Esophagus squamous epithelium (tissue), 5 donors: ENCODE measurements around the gene BPGM. TPM values are rescaled to one million over a fixed set of nuclear protein-coding genes. Genes with fewer than 3 reads are reported as not detected.
A peak's percentile ranks its signal among the peaks of the same experiment; 100 is the strongest.

Source experiments
- DNase-seq: peaks from one replicate; lab custom pipeline; 2025; lab: John Stamatoyannopoulos, UW
- H3K27ac ChIP-seq, 4 donors: fragments of 200-600 bp; sonication (generic); one replicate each; pipeline ENCODE4 v1.5.1; 2016 to 2019; ENCODE audit warnings: mild to moderate bottlenecking in 1 of 4
- H3K27me3 ChIP-seq, 4 donors: fragments of 200-600 bp; sonication (generic); 1 replicate in 3 of 4; 2 replicates in 1 of 4; pipeline versions ENCODE4 v1.5.1 to v1.6.0; 2017 to 2021; ENCODE audit warnings: antibody characterized with exemption in 1 of 4
- H3K36me3 ChIP-seq, 3 donors: fragments of 200-600 bp; sonication (generic); one replicate each; pipeline ENCODE4 v1.5.1; 2016 to 2019
- H3K4me1 ChIP-seq, 3 donors: fragments of 200-600 bp; sonication (generic); one replicate each; pipeline ENCODE4 v1.5.1; 2017 to 2019
- H3K4me3 ChIP-seq, 4 donors: fragments of 200-600 bp; sonication (generic); 1 replicate in 3 of 4; 2 replicates in 1 of 4; pipeline ENCODE4 v1.5.1; 2016 to 2019; ENCODE audit warnings: mild to moderate bottlenecking in 2 of 4, moderate library complexity in 1 of 4
- H3K9me3 ChIP-seq, 3 donors: fragments of 200-600 bp; sonication (generic); one replicate each; pipeline ENCODE4 v1.5.1; 2016 to 2019
- CTCF ChIP-seq, 6 experiments: fragments of 450-650 bp in 4 of 6; fragments of 200-600 bp in 2 of 6; sonication (generic) in 2 of 6; IDR thresholded peaks; one replicate each; pipeline ENCODE4 v1.5.1; 2016 to 2019; ENCODE audit warnings: antibody characterized with exemption in 6 of 6, mild to moderate bottlenecking in 4 of 6, moderate library complexity in 4 of 6
- POLR2A ChIP-seq, 4 donors: fragments of 450-650 bp; IDR thresholded peaks; one replicate each; pipeline ENCODE4 v1.6.1; 2017; ENCODE audit warnings: antibody characterized with exemption in 4 of 4, mild to moderate bottlenecking in 4 of 4, moderate library complexity in 3 of 4
- WGBS, 2 donors: methylation state at CpG; one replicate each; pipeline ENCODE4 v1.1.5; 2018; 5-methylcytosine and 5-hydroxymethylcytosine counted together
- intact Hi-C: fragments of 100-400 bp; cut with DNase I; formaldehyde crosslinking; loops from one replicate; pipeline ENCODE4 v1.15.0; 2022
- total RNA-seq, 4 donors: library from RNA; depleted of rRNA; stranded (reverse); fragments of >200 nt; gene quantifications; one replicate each; pipeline ENCODE4 v1.1.0, GENCODE V29; 2016
- donor health status: DM: yes; HTN: yes; CAD: no.

BPGM gene
- total RNA-seq, 4 donors from 2014 or later, result 4.4 to 16.8 (median 11.3) TPM

- TF ChIP-seq POLR2A (IDR thresholded peaks at IDR 0.05) (no peak), CTCF (IDR thresholded peaks at IDR 0.05) (peak in 5 of 6 experiments; percentile 5 to 52 (median 17))
- H3K27me3 ChIP-seq, result no peaks in the 10 kb centered on the region
- no peak for DNase-seq
- H3K36me3 ChIP-seq, result no peaks in the 10 kb centered on the region
- H3K27ac ChIP-seq, result peak overlapping the region; percentile 8 to 87 (median 82)
- WGBS, 2 donors, result 28 to 32% methylated on average over 2 of the region's 2 CpGs
- intact Hi-C loops, result no loop called here
- H3K4me3 ChIP-seq, result no peak overlapping the region
- no peaks in the 10 kb centered on the region for H3K9me3 ChIP-seq
- peaks cover 0 to 64% (median 17%) of the 10 kb centered on the region in 3 donors for H3K4me1 ChIP-seq
These were observed 78.0 kb downstream of the BPGM start for GRCh38 chr7:134724606-134725005.

GRCh38 chr7:134726581-134726980 is 79.9 kb downstream of the BPGM start:
- intact Hi-C loops, result no loop called here
- H3K4me3 ChIP-seq, result no peak overlapping the region
- H3K27ac ChIP-seq, result peak overlapping the region in 3 of 4 donors; percentile 74 to 87 (median 83)
- DNase-seq, result no peak
- no peaks in the 10 kb centered on the region for H3K9me3 ChIP-seq
- no peaks in the 10 kb centered on the region for H3K27me3 ChIP-seq
- H3K4me1 ChIP-seq, result peaks cover 0 to 48% (median 15%) of the 10 kb centered on the region in 3 donors
- TF ChIP-seq POLR2A (IDR thresholded peaks at IDR 0.05) (no peak), CTCF (IDR thresholded peaks at IDR 0.05) (no peak)
- 60 to 86% methylated on average over 2 of the region's 2 CpGs for WGBS, 2 donors
- H3K36me3 ChIP-seq, result no peaks in the 10 kb centered on the region

GRCh38 chr7:134727711-134728110 is 81.1 kb downstream of the BPGM start:
- Histone ChIP-seq H3K27me3 (no peaks in the 10 kb centered on the region), H3K4me1 (peaks cover 0 to 38% (median 17%) of the 10 kb centered on the region in 3 donors), H3K27ac (peak overlapping the region in 3 of 4 donors; percentile 74 to 87 (median 83)), H3K4me3 (no peak overlapping the region), H3K9me3 (no peaks in the 10 kb centered on the region), H3K36me3 (no peaks in the 10 kb centered on the region)
- no peak for DNase-seq
- 72 to 75% methylated on average over 3 of the region's 3 CpGs for whole genome bisulfite sequencing, 2 donors
- intact Hi-C loops, result no loop called here
- TF ChIP-seq POLR2A (IDR thresholded peaks at IDR 0.05), result no peak
- TF ChIP-seq CTCF (IDR thresholded peaks at IDR 0.05), result no peak

Other genes with a start within 250 kb of the BPGM start
- gene AKR1B1, start 187.8 kb upstream of the BPGM start, total RNA-seq, result 10 to 100 TPM; 17.8 to 47.5 (median 31.0) TPM
- gene AKR1B10, start 119.3 kb upstream of the BPGM start, total RNA-seq, result 100 to 1,000 TPM; 140 to 967 (median 908) TPM
- gene AKR1B15, start 97.7 kb upstream of the BPGM start, total RNA-seq, result 1 to 10 TPM in 3 of 4 donors, under 1 TPM in 1; 0.57 to 6.8 (median 4.7) TPM
- gene CALD1, start 132.8 kb downstream of the BPGM start, total RNA-seq, result 100 to 1,000 TPM in 2 of 4 donors, 10 to 100 TPM in 2; 32.3 to 462 (median 98.4) TPM